Calu3 (cell line): Measurements from ENCODE around the gene CRHR1. TPM values are rescaled to one million over a fixed set of nuclear protein-coding genes. Genes with fewer than 3 reads are reported as not detected.

ENCODE experiments used
- BruUV-seq: library from RNA; stranded (reverse); fragments of 400-500 nt; replicated peaks from 2 replicates; lab custom pipeline; 2021; lab: Mats Ljungman, UMichigan
- CTCF ChIA-PET: fragments of 300-600 bp; sonication (Branson Sonifier 250); formaldehyde crosslinking; loops from one replicate; lab custom pipeline; 2022; ENCODE audit warnings: antibody characterized with exemption; lab: Charles Lee
- DNase-seq: peaks from one replicate; pipeline ENCODE4 v3.0.0; 2022
- H3K27ac Mint-ChIP-seq: one replicate; pipeline ENCODE4 v1.8.0; 2022; ENCODE audit warnings: mixed read lengths; ENCODE audit not compliant: unreplicated experiment
- H3K27me3 Mint-ChIP-seq: one replicate; pipeline ENCODE4 v1.8.0; 2022; ENCODE audit warnings: mixed read lengths; ENCODE audit not compliant: unreplicated experiment
- H3K36me3 Mint-ChIP-seq: one replicate; pipeline ENCODE4 v1.8.0; 2022; ENCODE audit warnings: mild to moderate bottlenecking, moderate library complexity, mixed read lengths; ENCODE audit not compliant: insufficient read depth, unreplicated experiment
- H3K4me1 Mint-ChIP-seq: one replicate; pipeline ENCODE4 v1.8.0; 2022; ENCODE audit warnings: mild to moderate bottlenecking, low read depth, mixed read lengths; ENCODE audit not compliant: unreplicated experiment
- H3K4me3 Mint-ChIP-seq: one replicate; pipeline ENCODE4 v1.8.0; 2022; ENCODE audit warnings: mild to moderate bottlenecking, low read depth, moderate library complexity, mixed read lengths; ENCODE audit not compliant: unreplicated experiment
- H3K9me3 Mint-ChIP-seq: one replicate; pipeline ENCODE4 v1.8.0; 2022; ENCODE audit warnings: low read depth, mixed read lengths; ENCODE audit not compliant: unreplicated experiment
- CTCF ChIP-seq: fragments of 200-600 bp; IDR thresholded peaks from one replicate; pipeline ENCODE4 v1.8.0; 2022; ENCODE audit warnings: antibody characterized with exemption; ENCODE audit not compliant: unreplicated experiment
- intact Hi-C: fragments of 100-400 bp; cut with micrococcal nuclease; formaldehyde crosslinking; loops from one replicate; pipeline ENCODE4 v1.10.0; 2022; ENCODE audit not compliant: unreplicated experiment
- total RNA-seq: library from RNA; stranded (reverse); gene quantifications from 2 replicates; pipeline ENCODE4 v1.2.3, GENCODE V29; 2022

The CRHR1 gene
- total RNA-seq, 1 experiment from 2014 or later: not detected

GRCh38 chr17:45820052-45820780, 36.1 kb downstream of the CRHR1 start:
- CTCF ChIA-PET: interaction anchor here (0.6 to 1.0 kb wide), 2 partner anchors 178 to 285 kb away, joined by 4 read pairs; no protein-coding TSS in a partner anchor
- Mint-ChIP-seq H3K27me3 (peaks cover 85% of the 10 kb centered on the region), H3K4me3 (no peak overlapping the region), H3K27ac (no peak overlapping the region), H3K4me1 (no peaks in the 10 kb centered on the region), H3K36me3 (no peaks in the 10 kb centered on the region), H3K9me3 (no peaks in the 10 kb centered on the region)
- no peak for DNase-seq
- no peak for TF ChIP-seq CTCF
- intact Hi-C loops: no loop called here
- BruUV-seq: no TSS peak

GRCh38 chr17:45821147-45821546, 37.0 kb downstream of the CRHR1 start:
- Mint-ChIP-seq H3K9me3 (no peaks in the 10 kb centered on the region), H3K27me3 (peaks cover 85% of the 10 kb centered on the region), H3K27ac (no peak overlapping the region), H3K4me3 (no peak overlapping the region), H3K4me1 (no peaks in the 10 kb centered on the region), H3K36me3 (no peaks in the 10 kb centered on the region)
- CTCF ChIA-PET: no interaction called here
- no peak for DNase-seq
- no TSS peak for BruUV-seq
- TF ChIP-seq CTCF: no peak
- intact Hi-C loops: no loop called here

GRCh38 chr17:45823598-45823997, 39.5 kb downstream of the CRHR1 start:
- H3K36me3 Mint-ChIP-seq: peaks cover 2% of the 10 kb centered on the region
- H3K4me3 Mint-ChIP-seq: no peak overlapping the region
- no TSS peak for BruUV-seq
- CTCF ChIA-PET: no interaction called here
- H3K9me3 Mint-ChIP-seq: no peaks in the 10 kb centered on the region
- no peak for DNase-seq
- no peak for TF ChIP-seq CTCF
- peaks cover 93% of the 10 kb centered on the region for H3K27me3 Mint-ChIP-seq
- intact Hi-C loops: no loop called here
- no peak overlapping the region for H3K27ac Mint-ChIP-seq
- H3K4me1 Mint-ChIP-seq: no peaks in the 10 kb centered on the region

GRCh38 chr17:45824475-45824874, 40.4 kb downstream of the CRHR1 start:
- H3K27ac Mint-ChIP-seq: no peak overlapping the region
- no peak overlapping the region for H3K4me3 Mint-ChIP-seq
- CTCF ChIA-PET: no interaction called here
- H3K9me3 Mint-ChIP-seq: no peaks in the 10 kb centered on the region
- no peak for TF ChIP-seq CTCF
- intact Hi-C loops: no loop called here
- DNase-seq: no peak
- no TSS peak for BruUV-seq
- peaks cover 4% of the 10 kb centered on the region for H3K36me3 Mint-ChIP-seq
- peaks cover 93% of the 10 kb centered on the region for H3K27me3 Mint-ChIP-seq
- H3K4me1 Mint-ChIP-seq: no peaks in the 10 kb centered on the region
